Non-pigmented ciliary epithelial cell (primary cell): ENCODE results near the gene TUSC2.

Experiments
- DNase-seq: peaks from one replicate; pipeline ENCODE4 v3.0.0-alpha.2; 2010; ENCODE audit warnings: low read depth

Gene TUSC2

GRCh38 chr3:50334339-50335075 is 6.5 kb upstream of the TUSC2 start:
- no peak for DNase-seq

GRCh38 chr3:50333744-50334328 is 5.8 kb upstream of the TUSC2 start:
- no peak for DNase-seq

- DNase-seq, result no peak
Observed at GRCh38 chr3:50331364-50331907, 3.4 kb upstream of the TUSC2 start.

- no peak for DNase-seq
Observed at GRCh38 chr3:50330330-50330729, 2.3 kb upstream of the TUSC2 start.

GRCh38 chr3:50327129-50327528 is 894 bp downstream of the TUSC2 start:
- no peak for DNase-seq

GRCh38 chr3:50326182-50326541 is 1.9 kb downstream of the TUSC2 start:
- DNase-seq, result no peak

- DNase-seq, result no peak
Observed at GRCh38 chr3:50325497-50326181, 2.4 kb downstream of the TUSC2 start.

- no peak for DNase-seq
Observed at GRCh38 chr3:50325113-50325480, 2.9 kb downstream of the TUSC2 start.

GRCh38 chr3:50324351-50325112 is 3.5 kb downstream of the TUSC2 start:
- DNase-seq, result no peak

- no peak for DNase-seq
Observed at GRCh38 chr3:50323614-50324199, 4.3 kb downstream of the TUSC2 start.

GRCh38 chr3:50323092-50323600 is 4.9 kb downstream of the TUSC2 start:
- DNase-seq, result no peak

GRCh38 chr3:50322386-50323091 is 5.5 kb downstream of the TUSC2 start, which contains the start of gene HYAL2:
Gene HYAL2, minus strand, starts transcription at chr3:50322745. Its CDS starts 2,256 bp downstream, at chr3:50320489.
- DNase-seq, result no peak

- no peak for DNase-seq
Observed at GRCh38 chr3:50322115-50322385, 6.0 kb downstream of the TUSC2 start.

GRCh38 chr3:50321336-50322114 is 6.5 kb downstream of the TUSC2 start:
- no peak for DNase-seq

GRCh38 chr3:50320853-50321335 is 7.1 kb downstream of the TUSC2 start:
- no peak for DNase-seq

GRCh38 chr3:50319894-50320625 is 8.0 kb downstream of the TUSC2 start:
- DNase-seq, result no peak

- no peak for DNase-seq
Observed at GRCh38 chr3:50319181-50319893, 8.7 kb downstream of the TUSC2 start.

GRCh38 chr3:50318615-50319014 is 9.4 kb downstream of the TUSC2 start:
- no peak for DNase-seq

- DNase-seq, result no peak
Observed at GRCh38 chr3:50318163-50318562, 9.9 kb downstream of the TUSC2 start.
